Caco-2 (cell line): ENCODE results near the gene PRPF18. TPM values are rescaled to one million over a fixed set of nuclear protein-coding genes. Genes with fewer than 3 reads are reported as not detected.

Experiments
- BruUV-seq: library from RNA; stranded (reverse); fragments of 400-500 nt; replicated peaks from 2 replicates; lab custom pipeline; 2021; lab: Mats Ljungman, UMichigan
- CTCF ChIA-PET: fragments of 300-600 bp; sonication (Branson Sonifier 250); formaldehyde crosslinking; loops from one replicate; lab custom pipeline; 2022; ENCODE audit warnings: antibody characterized with exemption; lab: Charles Lee
- POLR2A ChIA-PET: fragments of 300-600 bp; sonication (Branson Sonifier 250); formaldehyde crosslinking; loops from one replicate; lab custom pipeline; 2022; ENCODE audit warnings: antibody characterized with exemption; lab: Charles Lee
- DNase-seq, 2 experiments: peaks; one replicate each; pipeline versions ENCODE4 v3.0.0 to v3.0.0-alpha.2; 2020 to 2022
- H3K27me3 ChIP-seq: replicated peaks from 2 replicates; pipeline ENCODE4 v1.6.0; 2011; ENCODE audit warnings: low read length; ENCODE audit not compliant: control insufficient read depth, insufficient read depth
- H3K36me3 ChIP-seq: 2 replicates; pipeline ENCODE4 v1.5.1; 2011; ENCODE audit warnings: low read length; ENCODE audit not compliant: control insufficient read depth, insufficient read depth
- H3K4me1 ChIP-seq: fragments of 250-450 bp; sonication (Bioruptor Pico); 2 replicates; pipeline ENCODE4 v1.5.1; 2020; ENCODE audit warnings: mild to moderate bottlenecking
- H3K4me3 ChIP-seq: 2 replicates; pipeline ENCODE4 v1.5.1; 2011; ENCODE audit warnings: low read depth, mild to moderate bottlenecking, control low read depth, low read length
- H3K9me3 ChIP-seq: fragments of 250-450 bp; sonication (Bioruptor Pico); 2 replicates; pipeline ENCODE4 v1.5.1; 2020; ENCODE audit warnings: mild to moderate bottlenecking, moderate library complexity
- H3K27ac Mint-ChIP-seq: one replicate; pipeline ENCODE4 v1.8.0; 2022; ENCODE audit warnings: mixed read lengths; ENCODE audit not compliant: unreplicated experiment
- H3K27me3 Mint-ChIP-seq: one replicate; pipeline ENCODE4 v1.8.0; 2022; ENCODE audit warnings: mixed read lengths; ENCODE audit not compliant: insufficient read depth, unreplicated experiment
- H3K36me3 Mint-ChIP-seq: one replicate; pipeline ENCODE4 v1.8.0; 2022; ENCODE audit warnings: mild to moderate bottlenecking, mixed read lengths; ENCODE audit not compliant: insufficient read depth, unreplicated experiment
- H3K4me1 Mint-ChIP-seq: one replicate; pipeline ENCODE4 v1.8.0; 2022; ENCODE audit warnings: low read depth, mixed read lengths; ENCODE audit not compliant: unreplicated experiment
- H3K4me3 Mint-ChIP-seq: one replicate; pipeline ENCODE4 v1.8.0; 2022; ENCODE audit warnings: mild to moderate bottlenecking, moderate library complexity, mixed read lengths; ENCODE audit not compliant: unreplicated experiment
- H3K9me3 Mint-ChIP-seq: one replicate; pipeline ENCODE4 v1.8.0; 2022; ENCODE audit warnings: mixed read lengths; ENCODE audit not compliant: unreplicated experiment
- intact Hi-C: fragments of 100-400 bp; cut with micrococcal nuclease; formaldehyde crosslinking; loops from one replicate; pipeline ENCODE4 v1.10.0; 2022; ENCODE audit not compliant: unreplicated experiment
- total RNA-seq: library from RNA; stranded (reverse); gene quantifications from 2 replicates; pipeline ENCODE4 v1.2.3, GENCODE V29; 2022
- TF ChIP-seq, protein P1 (sequence below), 2 experiments: fragments of 200-600 bp in 1 of 2; IDR thresholded peaks; 1 replicate in 1 of 2; 2 replicates in 1 of 2; pipeline versions ENCODE4 v1.5.1 to v1.8.0; 2011 to 2022; ENCODE audit warnings: antibody characterized with exemption in 1 of 2, control low read depth in 1 of 2, inconsistent platforms in 1 of 2, low read depth in 1 of 2, low read length in 1 of 2, mild to moderate bottlenecking in 1 of 2, moderate library complexity in 1 of 2; ENCODE audit not compliant: insufficient read depth in 1 of 2, severe bottlenecking in 1 of 2, unreplicated experiment in 1 of 2

PRPF18 gene
- total RNA-seq, 1 experiment from 2014 or later: 31.0 TPM

DNA sequence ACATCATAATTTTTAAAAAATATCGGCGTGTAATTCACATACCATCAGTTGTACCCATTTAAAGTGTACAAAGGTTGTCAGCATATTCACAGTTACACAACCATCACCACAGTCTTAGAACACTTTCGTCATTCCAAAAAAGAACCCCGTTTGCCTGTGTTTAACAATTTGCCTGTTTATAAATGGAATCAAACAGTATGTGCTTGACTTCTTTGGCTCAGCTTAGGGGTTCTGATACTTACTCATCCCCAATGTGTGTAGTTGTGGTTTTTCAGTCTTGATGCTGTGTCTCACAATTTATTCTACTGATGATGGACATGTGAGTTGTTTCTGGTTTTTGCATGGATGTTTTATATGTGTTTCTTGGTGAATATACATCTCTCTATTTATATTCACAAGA is 50.0 kb downstream of the PRPF18 start:
- CTCF ChIA-PET: interaction anchor here (0.5 kb wide), 1 partner anchor 25 kb away, joined by 3 read pairs; no protein-coding TSS in a partner anchor
- Histone ChIP-seq H3K4me1 (no peaks in the 10 kb centered on the region), H3K9me3 (no peaks in the 10 kb centered on the region), H3K27me3 (no peaks in the 10 kb centered on the region), H3K36me3 (no peaks in the 10 kb centered on the region), H3K4me3 (no peak overlapping the region)
- TF ChIP-seq, protein P1, sequence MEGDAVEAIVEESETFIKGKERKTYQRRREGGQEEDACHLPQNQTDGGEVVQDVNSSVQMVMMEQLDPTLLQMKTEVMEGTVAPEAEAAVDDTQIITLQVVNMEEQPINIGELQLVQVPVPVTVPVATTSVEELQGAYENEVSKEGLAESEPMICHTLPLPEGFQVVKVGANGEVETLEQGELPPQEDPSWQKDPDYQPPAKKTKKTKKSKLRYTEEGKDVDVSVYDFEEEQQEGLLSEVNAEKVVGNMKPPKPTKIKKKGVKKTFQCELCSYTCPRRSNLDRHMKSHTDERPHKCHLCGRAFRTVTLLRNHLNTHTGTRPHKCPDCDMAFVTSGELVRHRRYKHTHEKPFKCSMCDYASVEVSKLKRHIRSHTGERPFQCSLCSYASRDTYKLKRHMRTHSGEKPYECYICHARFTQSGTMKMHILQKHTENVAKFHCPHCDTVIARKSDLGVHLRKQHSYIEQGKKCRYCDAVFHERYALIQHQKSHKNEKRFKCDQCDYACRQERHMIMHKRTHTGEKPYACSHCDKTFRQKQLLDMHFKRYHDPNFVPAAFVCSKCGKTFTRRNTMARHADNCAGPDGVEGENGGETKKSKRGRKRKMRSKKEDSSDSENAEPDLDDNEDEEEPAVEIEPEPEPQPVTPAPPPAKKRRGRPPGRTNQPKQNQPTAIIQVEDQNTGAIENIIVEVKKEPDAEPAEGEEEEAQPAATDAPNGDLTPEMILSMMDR (IDR thresholded peaks at IDR 0.05; ENCODE audit: insufficient read depth in 1 of 2, low read depth in 1 of 2, low read length in 1 of 2, severe bottlenecking in 1 of 2, unreplicated experiment in 1 of 2): no peak
- Mint-ChIP-seq H3K27ac (no peak overlapping the region), H3K27me3 (no peaks in the 10 kb centered on the region), H3K9me3 (peaks cover 17% of the 10 kb centered on the region), H3K4me3 (no peak overlapping the region), H3K36me3 (peaks cover 27% of the 10 kb centered on the region), H3K4me1 (no peaks in the 10 kb centered on the region)
- DNase-seq: no peak
- BruUV-seq: no TSS peak
- intact Hi-C loops: no loop called here
- POLR2A ChIA-PET: no interaction called here

DNA sequence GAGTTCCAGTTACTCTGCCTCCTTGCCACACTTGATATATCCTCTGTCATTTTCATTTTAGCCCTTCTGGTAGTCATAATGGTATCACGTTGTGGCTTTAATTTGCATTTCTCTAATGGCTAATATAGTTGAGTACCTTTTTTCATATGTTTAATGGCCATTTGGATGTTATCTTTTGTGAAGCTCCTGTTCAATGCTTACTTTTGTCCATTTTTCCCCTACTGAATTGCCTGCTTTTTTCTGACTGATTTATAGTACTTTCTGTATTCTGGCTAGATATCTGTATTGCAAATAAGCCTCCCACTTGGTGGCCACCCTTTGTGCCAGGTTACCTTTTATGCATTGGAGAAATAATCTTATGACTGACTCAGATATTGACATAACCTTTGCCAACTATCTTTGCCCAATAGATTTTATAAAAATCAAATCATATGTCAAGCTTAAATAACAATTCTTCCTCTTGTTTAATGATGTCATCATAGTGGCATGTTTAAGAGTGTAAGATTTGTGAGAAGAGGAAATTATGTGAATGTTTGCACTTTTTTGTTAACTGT is 50.6 kb downstream of the PRPF18 start:
- Histone ChIP-seq H3K4me3 (no peak overlapping the region), H3K4me1 (no peaks in the 10 kb centered on the region), H3K27me3 (no peaks in the 10 kb centered on the region), H3K9me3 (peaks cover 4% of the 10 kb centered on the region), H3K36me3 (no peaks in the 10 kb centered on the region)
- Mint-ChIP-seq H3K27me3 (no peaks in the 10 kb centered on the region), H3K36me3 (peaks cover 33% of the 10 kb centered on the region), H3K27ac (no peak overlapping the region), H3K9me3 (peaks cover 23% of the 10 kb centered on the region), H3K4me3 (no peak overlapping the region), H3K4me1 (no peaks in the 10 kb centered on the region)
- TF ChIP-seq, protein P1 (IDR thresholded peaks at IDR 0.05; ENCODE audit: insufficient read depth in 1 of 2, low read depth in 1 of 2, low read length in 1 of 2, severe bottlenecking in 1 of 2, unreplicated experiment in 1 of 2): no peak
- ChIA-PET POLR2A (no interaction called here), CTCF (no interaction called here)
- intact Hi-C loops: no loop called here
- no peak for DNase-seq
- no TSS peak for BruUV-seq

DNA sequence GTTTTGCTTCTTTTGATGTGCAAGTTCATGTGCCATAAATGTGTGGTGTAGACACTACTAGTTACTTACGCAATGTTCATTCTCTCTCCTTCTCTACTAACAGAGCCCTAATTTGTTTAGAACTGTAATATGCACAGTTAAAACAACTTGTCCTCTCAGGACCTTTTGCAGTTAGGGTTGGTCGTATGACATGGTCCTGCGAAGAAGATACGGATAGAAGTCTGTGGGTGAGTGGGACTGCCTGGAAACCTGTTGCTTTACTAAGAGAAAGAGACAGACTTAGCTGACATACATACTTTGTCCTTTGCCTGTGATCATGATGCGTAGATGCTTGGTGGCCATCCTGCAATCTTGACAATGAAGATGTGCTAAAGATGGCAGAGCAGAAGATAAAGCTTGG is 51.1 kb downstream of the PRPF18 start:
- ChIA-PET POLR2A (no interaction called here), CTCF (no interaction called here)
- TF ChIP-seq, protein P1 (IDR thresholded peaks at IDR 0.05; ENCODE audit: insufficient read depth in 1 of 2, low read depth in 1 of 2, low read length in 1 of 2, severe bottlenecking in 1 of 2, unreplicated experiment in 1 of 2): no peak
- intact Hi-C loops: no loop called here
- Histone ChIP-seq H3K4me1 (no peaks in the 10 kb centered on the region), H3K36me3 (no peaks in the 10 kb centered on the region), H3K9me3 (peaks cover 9% of the 10 kb centered on the region), H3K27me3 (no peaks in the 10 kb centered on the region), H3K4me3 (no peak overlapping the region)
- Mint-ChIP-seq H3K27me3 (no peaks in the 10 kb centered on the region), H3K36me3 (peaks cover 37% of the 10 kb centered on the region), H3K4me3 (no peak overlapping the region), H3K4me1 (no peaks in the 10 kb centered on the region), H3K9me3 (peaks cover 28% of the 10 kb centered on the region), H3K27ac (no peak overlapping the region)
- no TSS peak for BruUV-seq
- DNase-seq: no peak
